Skeletal muscle cell (primary cell): Measurements from ENCODE around the gene AK2.
"Not testable (repeated sequence)": the region's sequence is repeated elsewhere in the genome, so short reads cannot be mapped to it uniquely, and the experiment has no call there.

Experiments used
- DNase-seq: peaks from one replicate; pipeline ENCODE4 v3.0.0-alpha.2; 2010; ENCODE audit warnings: low read depth
- H3K4me3 ChIP-seq: 2 replicates; pipeline ENCODE4 v1.5.1; 2011; ENCODE audit warnings: low read depth, mild to moderate bottlenecking, control low read depth, low read length, moderate library complexity

The AK2 gene

GRCh38 chr1:33029209-33029608 is 7.5 kb downstream of the AK2 start:
- H3K4me3 ChIP-seq, result no peak overlapping the region
- no peak for DNase-seq

GRCh38 chr1:33025761-33026160 is 10.9 kb downstream of the AK2 start:
- no peak for DNase-seq
- H3K4me3 ChIP-seq, result no peak overlapping the region

GRCh38 chr1:33025180-33025569 is 11.5 kb downstream of the AK2 start:
- H3K4me3 ChIP-seq, result no peak overlapping the region

GRCh38 chr1:33024430-33025179 is 12.1 kb downstream of the AK2 start:
- not testable (repeated sequence) for DNase-seq, H3K4me3 ChIP-seq

More at GRCh38 chr1:33025180-33025569, 11.5 kb downstream of the AK2 start:
- DNase-seq, result no peak

GRCh38 chr1:33022650-33023200 is 14.0 kb downstream of the AK2 start:
- no peak for DNase-seq
- H3K4me3 ChIP-seq, result no peak overlapping the region

GRCh38 chr1:33021567-33022431 is 14.9 kb downstream of the AK2 start:
- H3K4me3 ChIP-seq, result no peak overlapping the region
- DNase-seq, result no peak

GRCh38 chr1:33018112-33018511 is 18.6 kb downstream of the AK2 start:
- no peak for DNase-seq
- H3K4me3 ChIP-seq, result no peak overlapping the region

GRCh38 chr1:33017175-33017574 is 19.5 kb downstream of the AK2 start:
- DNase-seq, result no peak
- no peak overlapping the region for H3K4me3 ChIP-seq

- DNase-seq, result no peak
- H3K4me3 ChIP-seq, result no peak overlapping the region
Observed at GRCh38 chr1:33015216-33015615, 21.5 kb downstream of the AK2 start.

- DNase-seq, result no peak
- no peak overlapping the region for H3K4me3 ChIP-seq
Observed at GRCh38 chr1:33014464-33015163, 22.1 kb downstream of the AK2 start.

- H3K4me3 ChIP-seq, result no peak overlapping the region
- DNase-seq, result no peak
Observed at GRCh38 chr1:33013791-33014190, 22.9 kb downstream of the AK2 start.

GRCh38 chr1:33012165-33012564 is 24.5 kb downstream of the AK2 start:
- DNase-seq, result no peak
- H3K4me3 ChIP-seq, result no peak overlapping the region

- H3K4me3 ChIP-seq, result no peak overlapping the region
- DNase-seq, result no peak
Observed at GRCh38 chr1:33010932-33011731, 25.6 kb downstream of the AK2 start.

GRCh38 chr1:33009561-33009960 is 27.1 kb downstream of the AK2 start:
- no peak for DNase-seq
- H3K4me3 ChIP-seq, result no peak overlapping the region

- no peak overlapping the region for H3K4me3 ChIP-seq
- no peak for DNase-seq
Observed at GRCh38 chr1:33008051-33008914, 28.4 kb downstream of the AK2 start.

GRCh38 chr1:33007190-33008050 is 29.3 kb downstream of the AK2 start:
- DNase-seq, result peak; percentile 74

GRCh38 chr1:33005838-33006421 is 30.8 kb downstream of the AK2 start:
- no peak for DNase-seq
- H3K4me3 ChIP-seq, result no peak overlapping the region

More at GRCh38 chr1:33007190-33008050, 29.3 kb downstream of the AK2 start:
- H3K4me3 ChIP-seq, result no peak overlapping the region
